Measurements from ENCODE around the gene NFATC1.

Gene NFATC1

GRCh38 chr18:79453816-79454735 lies 58.3 kb downstream of the NFATC1 start:
- no peak overlapping the region for H3K4me3 ChIP-seq (replicated peaks; ENCODE audit: low read depth, low read length)
- H3K36me3 ChIP-seq (ENCODE audit: control insufficient read depth, insufficient read depth, low read length): no peaks in the 10 kb centered on the region
- DNase-seq (ENCODE audit: extremely low read depth, insufficient read length): no peak
- H3K27me3 ChIP-seq (replicated peaks; ENCODE audit: control insufficient read depth, insufficient read depth, low read length): no peaks in the 10 kb centered on the region
- TF ChIP-seq CTCF (IDR thresholded peaks at IDR 0.05; ENCODE audit: insufficient read depth, low read length, poor library complexity, severe bottlenecking): no peak

GRCh38 chr18:79455261-79455660 lies 59.5 kb downstream of the NFATC1 start:
- no peak for TF ChIP-seq CTCF (IDR thresholded peaks at IDR 0.05; ENCODE audit: insufficient read depth, low read length, poor library complexity, severe bottlenecking)
- H3K4me3 ChIP-seq (replicated peaks; ENCODE audit: low read depth, low read length): no peak overlapping the region
- H3K36me3 ChIP-seq (ENCODE audit: control insufficient read depth, insufficient read depth, low read length): no peaks in the 10 kb centered on the region
- H3K27me3 ChIP-seq (replicated peaks; ENCODE audit: control insufficient read depth, insufficient read depth, low read length): no peaks in the 10 kb centered on the region
- DNase-seq (ENCODE audit: extremely low read depth, insufficient read length): no peak

- Histone ChIP-seq H3K36me3 (ENCODE audit: control insufficient read depth, insufficient read depth, low read length) (no peaks in the 10 kb centered on the region), H3K4me3 (replicated peaks; ENCODE audit: low read depth, low read length) (no peak overlapping the region), H3K27me3 (replicated peaks; ENCODE audit: control insufficient read depth, insufficient read depth, low read length) (no peaks in the 10 kb centered on the region)
- TF ChIP-seq CTCF (IDR thresholded peaks at IDR 0.05; ENCODE audit: insufficient read depth, low read length, poor library complexity, severe bottlenecking): no peak
- DNase-seq (ENCODE audit: extremely low read depth, insufficient read length): no peak
Observed at GRCh38 chr18:79456105-79456980, 60.6 kb downstream of the NFATC1 start.

GRCh38 chr18:79457239-79457638 lies 61.5 kb downstream of the NFATC1 start:
- Histone ChIP-seq H3K27me3 (replicated peaks; ENCODE audit: control insufficient read depth, insufficient read depth, low read length) (no peaks in the 10 kb centered on the region), H3K36me3 (ENCODE audit: control insufficient read depth, insufficient read depth, low read length) (no peaks in the 10 kb centered on the region; the same call in 1 of the 2 replicates), H3K4me3 (replicated peaks; ENCODE audit: low read depth, low read length) (no peak overlapping the region)
- no peak for TF ChIP-seq CTCF (IDR thresholded peaks at IDR 0.05; ENCODE audit: insufficient read depth, low read length, poor library complexity, severe bottlenecking)
- no peak for DNase-seq (ENCODE audit: extremely low read depth, insufficient read length)

GRCh38 chr18:79457652-79458051 lies 61.9 kb downstream of the NFATC1 start:
- Histone ChIP-seq H3K36me3 (ENCODE audit: control insufficient read depth, insufficient read depth, low read length) (no peaks in the 10 kb centered on the region; the same call in 1 of the 2 replicates), H3K27me3 (replicated peaks; ENCODE audit: control insufficient read depth, insufficient read depth, low read length) (no peaks in the 10 kb centered on the region), H3K4me3 (replicated peaks; ENCODE audit: low read depth, low read length) (no peak overlapping the region)
- no peak for DNase-seq (ENCODE audit: extremely low read depth, insufficient read length)
- TF ChIP-seq CTCF (IDR thresholded peaks at IDR 0.05; ENCODE audit: insufficient read depth, low read length, poor library complexity, severe bottlenecking): no peak

All from GM06990 (cell line).